Measurements from ENCODE around the gene RHBDL1. TPM values are rescaled to one million over a fixed set of nuclear protein-coding genes. Genes with fewer than 3 reads are reported as not detected.

RHBDL1 gene
- total and polyA plus RNA-seq, 9 of the 15 experiments (the other 6 are each of a cell fraction or from before 2014, with no cell fraction given) = 0.03 to 5.6 (median 1.3) TPM; not detected in 1

- TF ChIP-seq, protein P1, sequence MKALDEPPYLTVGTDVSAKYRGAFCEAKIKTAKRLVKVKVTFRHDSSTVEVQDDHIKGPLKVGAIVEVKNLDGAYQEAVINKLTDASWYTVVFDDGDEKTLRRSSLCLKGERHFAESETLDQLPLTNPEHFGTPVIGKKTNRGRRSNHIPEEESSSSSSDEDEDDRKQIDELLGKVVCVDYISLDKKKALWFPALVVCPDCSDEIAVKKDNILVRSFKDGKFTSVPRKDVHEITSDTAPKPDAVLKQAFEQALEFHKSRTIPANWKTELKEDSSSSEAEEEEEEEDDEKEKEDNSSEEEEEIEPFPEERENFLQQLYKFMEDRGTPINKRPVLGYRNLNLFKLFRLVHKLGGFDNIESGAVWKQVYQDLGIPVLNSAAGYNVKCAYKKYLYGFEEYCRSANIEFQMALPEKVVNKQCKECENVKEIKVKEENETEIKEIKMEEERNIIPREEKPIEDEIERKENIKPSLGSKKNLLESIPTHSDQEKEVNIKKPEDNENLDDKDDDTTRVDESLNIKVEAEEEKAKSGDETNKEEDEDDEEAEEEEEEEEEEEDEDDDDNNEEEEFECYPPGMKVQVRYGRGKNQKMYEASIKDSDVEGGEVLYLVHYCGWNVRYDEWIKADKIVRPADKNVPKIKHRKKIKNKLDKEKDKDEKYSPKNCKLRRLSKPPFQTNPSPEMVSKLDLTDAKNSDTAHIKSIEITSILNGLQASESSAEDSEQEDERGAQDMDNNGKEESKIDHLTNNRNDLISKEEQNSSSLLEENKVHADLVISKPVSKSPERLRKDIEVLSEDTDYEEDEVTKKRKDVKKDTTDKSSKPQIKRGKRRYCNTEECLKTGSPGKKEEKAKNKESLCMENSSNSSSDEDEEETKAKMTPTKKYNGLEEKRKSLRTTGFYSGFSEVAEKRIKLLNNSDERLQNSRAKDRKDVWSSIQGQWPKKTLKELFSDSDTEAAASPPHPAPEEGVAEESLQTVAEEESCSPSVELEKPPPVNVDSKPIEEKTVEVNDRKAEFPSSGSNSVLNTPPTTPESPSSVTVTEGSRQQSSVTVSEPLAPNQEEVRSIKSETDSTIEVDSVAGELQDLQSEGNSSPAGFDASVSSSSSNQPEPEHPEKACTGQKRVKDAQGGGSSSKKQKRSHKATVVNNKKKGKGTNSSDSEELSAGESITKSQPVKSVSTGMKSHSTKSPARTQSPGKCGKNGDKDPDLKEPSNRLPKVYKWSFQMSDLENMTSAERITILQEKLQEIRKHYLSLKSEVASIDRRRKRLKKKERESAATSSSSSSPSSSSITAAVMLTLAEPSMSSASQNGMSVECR (CRISPR knock-in tag; IDR thresholded peaks at IDR 0.05) = 0 out of 2 replicates have a peak, but pooled peaks have one; percentile 53
- no peak for TF ChIP-seq POLR3G (IDR thresholded peaks at IDR 0.05; ENCODE audit: extremely low read depth, insufficient read length, insufficient replicate concordance)
- TF ChIP-seq ZNF551 (CRISPR knock-in tag; IDR thresholded peaks at IDR 0.05) = no peak
- no peak for TF ChIP-seq STAT5A (IDR thresholded peaks at IDR 0.05; ENCODE audit: borderline replicate concordance, low read length)
- no peak for TF ChIP-seq NR2C2 (CRISPR knock-in tag; IDR thresholded peaks at IDR 0.05)
- no peak for TF ChIP-seq NR2C2 (tag; IDR thresholded peaks at IDR 0.05)
- TF ChIP-seq CSDE1 (IDR thresholded peaks at IDR 0.05) = no peak
- TF ChIP-seq ATF7 (IDR thresholded peaks at IDR 0.05) = no peak
- 0 out of 2 replicates have a peak, but pooled peaks have one; percentile 6 for TF ChIP-seq ZBTB7A (IDR thresholded peaks at IDR 0.05; ENCODE audit: borderline replicate concordance, control insufficient read depth, low read depth, low read length)
- TF ChIP-seq RAD51 (IDR thresholded peaks at IDR 0.05; ENCODE audit: borderline replicate concordance, low read depth) = peak; percentile 81
- TF ChIP-seq, protein P2, sequence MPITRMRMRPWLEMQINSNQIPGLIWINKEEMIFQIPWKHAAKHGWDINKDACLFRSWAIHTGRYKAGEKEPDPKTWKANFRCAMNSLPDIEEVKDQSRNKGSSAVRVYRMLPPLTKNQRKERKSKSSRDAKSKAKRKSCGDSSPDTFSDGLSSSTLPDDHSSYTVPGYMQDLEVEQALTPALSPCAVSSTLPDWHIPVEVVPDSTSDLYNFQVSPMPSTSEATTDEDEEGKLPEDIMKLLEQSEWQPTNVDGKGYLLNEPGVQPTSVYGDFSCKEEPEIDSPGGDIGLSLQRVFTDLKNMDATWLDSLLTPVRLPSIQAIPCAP (CRISPR knock-in tag; IDR thresholded peaks at IDR 0.05; ENCODE audit: borderline replicate concordance) = no peak
Measured at GRCh38 chr16:637081-638018, 38.1 kb upstream of the RHBDL1 start (continued).

All from K562 (cell line).